Measurements from ENCODE around the gene NOL8. TPM values are rescaled to one million over a fixed set of nuclear protein-coding genes. Genes with fewer than 3 reads are reported as not detected.

The NOL8 gene
- 11.4 and 30.3 TPM in 2 replicates for total RNA-seq (2014; rRNA removed; shearing (Covaris generic))

DNA sequence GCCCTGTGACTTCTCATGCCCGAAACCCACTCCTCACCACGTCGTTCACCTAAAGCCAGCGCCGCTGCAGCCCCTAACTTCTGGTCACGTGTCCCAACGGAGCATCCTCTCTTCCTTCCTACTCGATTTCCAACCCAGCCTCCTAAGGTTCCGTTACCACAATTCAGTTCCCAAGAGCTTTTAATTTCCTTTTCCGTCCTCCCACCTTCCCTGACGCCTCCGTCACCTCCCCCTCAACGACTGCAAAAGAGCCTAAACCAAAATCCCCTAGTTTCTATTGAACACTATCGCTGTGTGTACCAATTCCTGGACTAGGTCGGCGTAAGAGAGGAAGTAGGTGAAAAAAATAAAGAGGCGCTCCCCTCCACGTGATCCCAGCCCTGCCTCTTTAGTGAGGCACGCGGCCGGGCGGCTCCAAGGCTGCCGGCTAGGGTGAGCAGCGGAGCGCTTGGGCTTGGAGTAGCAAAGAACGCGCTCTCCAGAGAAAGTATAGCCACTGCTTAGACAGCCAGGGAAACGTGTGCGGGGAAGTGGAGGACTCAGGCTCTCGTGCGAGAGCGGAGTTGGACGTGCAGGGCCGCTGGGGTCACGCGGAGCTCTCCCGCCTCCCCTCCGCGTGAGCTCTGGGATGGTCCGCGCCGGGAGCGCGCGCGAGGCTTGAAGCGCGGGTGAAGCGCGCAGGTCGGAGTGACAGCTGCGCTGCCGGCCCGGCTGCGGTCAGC lies at the start of gene NOL8, which contains the start of gene CENPP:
TSS of gene NOL8 (minus strand) at position 82 of the 722 bp plus-strand sequence. CDS start 1,189 bp downstream, outside the sequence.
TSS of gene CENPP (plus strand) at position 685 of the 722 bp plus-strand sequence.
- DNase-seq (ENCODE audit: low spot score): peak; percentile 92
- in situ Hi-C loops (cut with HindIII; ENCODE audit: low sequenced_read_pairs): no loop called here

DNA sequence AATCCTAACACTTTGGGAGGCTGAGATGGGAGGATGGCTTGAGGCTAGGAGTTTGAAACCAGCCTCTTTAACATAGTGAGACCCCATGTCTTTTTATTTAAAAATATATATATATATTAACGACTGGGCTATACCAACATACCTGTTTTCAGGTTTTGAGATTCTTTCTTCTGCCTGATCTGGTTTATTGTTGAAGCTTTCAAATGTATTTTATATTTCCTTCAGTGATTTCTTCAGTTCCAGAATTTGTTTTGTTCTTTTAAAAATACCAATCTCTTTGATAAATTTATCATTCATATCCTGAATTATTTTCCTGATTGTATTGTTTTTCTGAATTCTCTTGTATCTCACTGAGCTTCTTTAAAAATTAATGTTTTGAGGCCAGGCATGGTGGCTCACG lies 48.0 kb upstream of the NOL8 start:
- in situ Hi-C loops (cut with HindIII; ENCODE audit: low sequenced_read_pairs): no loop called here

DNA sequence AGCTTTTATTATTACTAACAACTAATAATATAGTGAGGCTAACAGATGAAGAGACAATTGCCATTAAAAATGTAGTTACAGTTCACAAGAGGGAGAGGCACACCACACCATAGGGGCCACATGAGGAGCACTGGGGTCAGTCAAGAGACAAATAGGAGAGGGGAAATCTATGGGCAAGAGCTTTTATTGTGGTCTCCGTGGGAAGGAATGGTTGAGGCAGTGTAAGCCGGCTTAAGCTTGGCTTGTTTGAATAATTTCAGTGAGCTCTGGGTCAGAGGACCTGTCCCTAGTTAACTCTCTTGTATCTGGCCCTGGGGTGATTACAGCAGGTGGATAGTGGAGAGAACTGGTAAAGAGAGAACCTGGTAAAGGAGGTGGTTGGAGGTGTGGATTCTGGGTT lies 43.9 kb upstream of the NOL8 start:
- in situ Hi-C loops (cut with HindIII; ENCODE audit: low sequenced_read_pairs): no loop called here
- no peak for DNase-seq (ENCODE audit: low spot score)

More for the DNA sequence above, 48.0 kb upstream of the NOL8 start:
- no peak for DNase-seq (ENCODE audit: low spot score)

DNA sequence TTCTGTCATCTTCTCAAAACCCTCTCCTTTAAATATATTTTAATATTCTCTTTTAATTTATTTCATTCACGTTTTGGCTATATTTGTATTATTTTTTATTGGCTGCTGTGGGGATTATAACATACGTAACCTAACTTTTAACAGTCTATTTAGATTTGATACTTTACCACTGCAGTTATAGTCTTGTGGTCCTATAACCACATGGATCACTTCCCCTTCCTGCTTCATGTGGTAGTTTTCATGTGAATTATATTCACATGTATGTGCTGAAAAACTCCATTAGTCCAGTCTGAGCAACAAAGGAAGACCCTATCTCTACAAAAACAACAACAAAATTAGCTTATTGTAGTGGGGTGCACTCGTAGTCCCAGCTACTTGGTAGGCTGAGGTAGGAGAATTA lies 34.9 kb upstream of the NOL8 start:
- DNase-seq (ENCODE audit: low spot score): no peak
- in situ Hi-C loops (cut with HindIII; ENCODE audit: low sequenced_read_pairs): no loop called here

DNA sequence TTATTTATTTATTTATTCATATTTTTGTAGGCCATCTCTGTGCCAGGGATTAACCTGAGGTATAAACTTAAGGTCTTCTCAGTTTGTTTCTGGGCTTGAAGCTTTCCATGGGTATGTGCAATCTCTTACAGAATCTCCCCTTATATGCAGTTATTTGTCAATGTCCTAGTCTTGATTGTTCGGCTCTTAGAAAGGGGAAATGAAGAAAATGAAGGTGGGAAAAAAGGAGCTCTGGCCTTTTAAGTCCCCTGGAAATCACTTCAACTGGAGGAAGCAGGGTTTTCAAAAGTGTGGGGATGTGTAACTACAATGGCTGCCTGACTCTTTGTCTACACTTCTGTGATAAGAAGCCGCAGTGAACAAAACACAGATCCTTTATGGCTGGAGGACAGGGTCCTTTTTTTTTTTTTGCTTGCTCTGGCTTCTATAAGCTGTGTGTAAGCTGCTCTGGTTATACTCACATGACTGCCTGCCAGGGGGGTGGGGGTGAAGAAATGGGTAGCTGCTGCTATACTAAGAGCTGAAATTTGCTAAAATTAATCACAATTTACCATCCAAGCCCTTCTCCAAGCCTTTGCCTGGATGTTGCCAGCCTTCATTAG lies 34.3 kb upstream of the NOL8 start:
- in situ Hi-C loops (cut with HindIII; ENCODE audit: low sequenced_read_pairs): no loop called here

DNA sequence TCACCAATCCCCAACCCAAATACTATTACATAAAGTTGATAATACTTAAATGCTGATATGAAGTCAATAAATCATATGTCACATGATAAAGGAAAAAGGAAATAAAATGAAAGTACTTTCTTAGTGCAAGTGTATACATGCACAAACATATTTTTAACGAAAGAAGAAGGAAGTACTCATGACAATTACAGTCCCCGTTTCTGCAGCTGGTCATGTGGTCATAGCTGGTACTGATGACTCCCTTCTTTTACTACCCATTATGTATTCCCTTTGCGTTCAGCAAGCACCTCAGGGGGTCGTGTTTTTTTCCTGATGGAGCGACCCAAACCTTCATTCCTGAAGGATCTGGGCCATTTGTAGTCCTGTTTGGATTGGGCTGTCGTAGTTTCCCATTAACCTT lies 27.9 kb upstream of the NOL8 start:
- in situ Hi-C loops (cut with HindIII; ENCODE audit: low sequenced_read_pairs): no loop called here
- no peak for DNase-seq (ENCODE audit: low spot score)

More for the DNA sequence above, 34.3 kb upstream of the NOL8 start:
- DNase-seq (ENCODE audit: low spot score): no peak

DNA sequence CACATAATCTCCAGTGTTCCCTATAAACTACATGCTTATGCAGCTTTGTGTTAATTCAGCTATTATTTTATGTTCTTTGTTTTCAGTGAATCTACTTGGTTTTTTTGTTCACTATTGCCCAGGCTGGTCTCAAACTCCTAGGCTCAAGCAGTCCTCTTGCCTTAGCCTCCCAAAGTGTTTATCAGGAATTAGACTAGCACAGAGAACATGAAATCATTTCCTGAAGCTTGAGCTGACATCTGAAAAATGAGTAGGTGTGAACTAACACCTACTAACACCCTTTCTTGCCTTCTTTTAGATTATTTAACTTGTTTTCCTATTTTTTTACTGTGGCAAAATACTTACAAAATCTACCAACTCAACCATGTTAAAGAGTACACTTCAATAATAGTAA lies 25.6 kb upstream of the NOL8 start:
- no peak for DNase-seq (ENCODE audit: low spot score)

DNA sequence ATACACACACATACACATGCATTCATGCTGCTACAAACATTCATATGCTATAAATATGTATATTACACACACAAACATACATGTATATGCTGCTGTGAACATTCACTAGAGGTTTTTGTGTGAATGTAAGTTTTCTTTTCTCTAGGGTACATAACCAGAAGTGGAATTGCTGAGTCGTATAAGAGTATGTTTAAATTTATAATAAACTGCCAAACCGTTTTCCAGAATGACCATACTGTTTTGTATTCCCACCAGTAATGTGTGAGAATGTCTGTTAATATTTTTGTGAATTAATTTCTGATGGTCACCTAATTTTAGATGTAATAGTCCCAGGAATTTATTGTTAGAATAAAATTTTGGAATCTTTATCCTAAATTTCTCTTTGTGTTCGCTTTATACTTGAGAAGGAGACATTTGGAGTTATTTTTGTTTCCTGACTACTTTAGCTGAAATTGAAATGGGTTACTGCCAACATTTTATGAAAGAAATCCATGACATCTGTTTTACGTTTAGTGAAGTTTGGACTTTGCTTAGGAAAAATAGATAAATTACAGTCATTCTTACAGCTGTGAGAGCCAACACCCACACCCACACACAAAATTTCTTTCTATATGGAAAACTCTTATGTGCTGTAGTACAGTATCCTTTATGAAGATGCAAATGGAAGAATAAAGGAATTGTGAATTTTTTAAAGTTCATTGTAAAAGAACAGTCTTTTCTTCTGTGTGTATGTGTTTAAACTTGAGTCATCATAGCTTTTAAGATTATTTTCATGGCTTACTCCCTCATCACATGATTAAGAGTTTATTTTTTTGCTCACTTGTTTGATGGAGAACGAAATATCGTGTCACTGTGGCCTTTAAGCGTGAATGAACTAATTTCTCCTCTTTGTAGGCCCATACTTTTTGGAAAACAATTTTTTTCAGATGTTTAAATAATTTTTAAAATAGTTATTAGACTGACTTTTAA lies 24.9 kb upstream of the NOL8 start:
- no peak for DNase-seq (ENCODE audit: low spot score)
- in situ Hi-C loops (cut with HindIII; ENCODE audit: low sequenced_read_pairs): no loop called here

More for the DNA sequence above, 25.6 kb upstream of the NOL8 start:
- in situ Hi-C loops (cut with HindIII; ENCODE audit: low sequenced_read_pairs): no loop called here

DNA sequence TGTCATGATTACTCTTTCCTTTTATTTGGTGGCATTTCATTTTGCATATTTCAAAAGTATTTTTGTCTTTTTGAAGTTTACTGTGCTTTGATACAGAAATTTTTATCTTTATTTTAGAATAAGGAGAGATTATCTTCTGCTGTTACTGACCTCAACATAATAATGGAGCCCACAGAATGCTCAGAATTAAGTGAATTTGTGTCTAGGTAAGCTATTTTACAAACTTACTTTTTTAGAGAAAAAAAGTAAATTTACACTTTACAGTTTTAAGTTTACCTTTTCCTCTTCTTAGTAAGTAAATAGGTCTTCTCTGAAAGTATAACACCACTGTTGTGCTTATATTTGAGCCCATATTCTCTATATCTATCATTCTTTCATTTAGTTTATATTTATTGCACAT lies 20.4 kb upstream of the NOL8 start:
- DNase-seq (ENCODE audit: low spot score): no peak
- in situ Hi-C loops (cut with HindIII; ENCODE audit: low sequenced_read_pairs): no loop called here

DNA sequence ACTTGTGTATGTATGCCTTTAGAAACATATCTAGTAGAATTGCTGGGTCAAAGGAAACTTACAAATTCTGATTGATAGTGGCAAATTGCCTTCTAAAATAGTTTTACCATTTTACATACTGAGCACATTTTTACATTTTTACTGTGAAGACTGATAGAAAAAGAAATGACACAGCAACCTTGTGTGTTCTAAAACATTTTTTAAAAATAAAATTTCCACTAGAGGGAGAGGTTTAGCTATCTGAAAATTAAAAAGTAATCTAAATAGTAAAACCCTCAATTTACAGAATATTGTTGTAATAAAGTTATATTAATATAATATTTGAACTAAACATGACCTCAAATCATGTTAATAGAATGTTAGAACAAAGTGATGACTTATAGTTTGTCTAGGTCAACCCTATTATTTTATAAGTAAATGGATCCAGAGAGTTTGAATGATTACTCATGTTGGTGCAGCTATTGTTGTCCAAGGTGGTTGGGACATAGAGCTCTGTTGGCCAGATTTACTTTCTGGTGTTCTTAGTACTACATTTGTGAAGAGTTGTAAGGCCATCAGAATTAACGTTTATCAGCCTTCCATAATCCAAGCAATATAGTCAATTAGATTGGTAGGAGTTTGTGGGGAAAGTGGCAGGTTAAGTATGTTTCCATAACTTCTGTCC lies 17.8 kb upstream of the NOL8 start:
- in situ Hi-C loops (cut with HindIII; ENCODE audit: low sequenced_read_pairs): no loop called here
- DNase-seq (ENCODE audit: low spot score): no peak

DNA sequence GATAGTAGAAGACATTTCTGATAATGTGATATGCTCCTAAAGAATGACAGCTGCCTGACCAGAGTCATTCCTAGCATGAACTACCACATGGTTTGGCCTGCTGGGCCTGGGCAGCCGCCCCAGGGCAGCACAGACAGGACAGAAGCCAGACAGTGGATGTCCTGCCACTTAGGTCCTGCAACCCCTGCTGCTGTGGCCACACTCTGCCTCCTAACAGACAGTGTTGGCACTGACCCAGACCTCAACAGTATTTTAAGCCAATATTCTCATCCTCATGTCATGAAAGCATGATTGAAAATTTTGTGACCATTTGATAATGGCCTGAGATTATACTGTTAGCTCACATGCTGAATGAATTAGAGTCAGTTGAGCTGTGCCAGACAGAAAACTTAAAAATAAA lies 16.4 kb upstream of the NOL8 start:
- in situ Hi-C loops (cut with HindIII; ENCODE audit: low sequenced_read_pairs): no loop called here
- no peak for DNase-seq (ENCODE audit: low spot score)

DNA sequence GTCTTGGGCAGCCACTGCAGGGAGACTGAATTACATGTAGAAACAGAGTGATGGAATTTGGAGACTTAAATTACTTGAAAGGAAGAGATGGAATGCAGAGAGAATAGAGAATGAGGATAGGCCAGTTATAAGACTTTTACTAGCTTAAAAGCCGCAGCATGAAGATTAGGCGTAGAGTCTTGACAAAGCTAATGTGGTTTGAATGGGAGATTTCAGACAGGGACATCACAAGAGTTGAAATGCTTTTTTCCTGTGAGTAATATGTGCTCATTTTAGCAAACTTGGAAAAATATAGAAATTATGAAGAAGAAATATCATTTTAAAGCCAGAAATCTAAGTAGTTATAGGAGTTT lies 8.1 kb upstream of the NOL8 start:
- no peak for DNase-seq (ENCODE audit: low spot score)
- in situ Hi-C loops (cut with HindIII; ENCODE audit: low sequenced_read_pairs): no loop called here

DNA sequence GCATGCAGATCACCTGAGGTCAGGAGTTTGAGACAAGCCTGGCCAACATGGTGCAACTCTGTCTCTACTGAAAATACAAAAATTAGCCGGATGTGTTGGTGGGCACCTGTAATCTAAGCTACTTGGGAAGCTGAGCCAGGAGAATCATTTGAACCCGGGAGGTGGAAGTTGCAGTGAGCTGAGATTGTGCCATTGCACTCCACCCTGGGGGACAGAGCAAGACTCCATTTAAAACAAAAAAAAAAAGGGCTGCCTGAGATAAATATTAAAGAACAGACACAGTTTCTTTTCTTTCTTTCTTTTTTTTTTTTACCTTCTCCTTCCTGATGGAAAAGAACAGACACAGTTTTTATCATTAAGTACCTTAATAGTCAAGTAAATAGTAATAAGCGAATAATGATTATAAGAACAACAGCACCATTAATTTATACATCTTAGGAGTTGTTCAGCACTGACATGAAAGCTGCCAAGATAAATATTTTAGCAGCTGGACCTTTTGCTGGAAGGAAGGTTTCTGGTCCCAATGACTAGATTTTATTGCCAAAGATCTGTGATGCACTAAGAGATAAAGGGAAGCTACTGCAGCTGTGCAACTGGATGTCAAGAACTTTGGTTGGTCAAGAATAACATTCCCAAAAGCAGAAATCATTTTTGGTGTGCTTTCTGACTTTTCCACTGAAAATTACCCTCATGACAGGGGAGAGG lies 7.6 kb upstream of the NOL8 start:
- no peak for DNase-seq (ENCODE audit: low spot score)
- in situ Hi-C loops (cut with HindIII; ENCODE audit: low sequenced_read_pairs): no loop called here

DNA sequence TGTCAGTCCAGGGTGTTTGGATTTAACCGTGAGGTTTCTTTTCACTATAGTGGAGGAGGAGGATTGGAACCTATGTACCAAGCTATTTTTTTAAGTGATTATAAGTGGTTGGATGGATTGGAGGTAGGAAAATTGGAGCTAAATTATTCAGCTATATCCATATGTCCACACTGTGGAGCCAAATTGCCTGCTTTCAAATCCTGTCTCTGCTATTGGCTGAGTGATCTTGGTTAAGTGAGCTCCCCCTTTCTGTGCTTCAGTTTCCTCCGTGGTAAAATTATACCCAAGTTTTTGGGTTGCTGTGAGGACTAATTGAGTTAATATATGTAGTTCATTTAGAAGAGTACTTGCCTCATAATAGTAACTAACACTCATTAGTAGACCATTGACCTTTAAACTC lies 3.1 kb upstream of the NOL8 start:
- in situ Hi-C loops (cut with HindIII; ENCODE audit: low sequenced_read_pairs): no loop called here
- DNase-seq (ENCODE audit: low spot score): no peak

DNA sequence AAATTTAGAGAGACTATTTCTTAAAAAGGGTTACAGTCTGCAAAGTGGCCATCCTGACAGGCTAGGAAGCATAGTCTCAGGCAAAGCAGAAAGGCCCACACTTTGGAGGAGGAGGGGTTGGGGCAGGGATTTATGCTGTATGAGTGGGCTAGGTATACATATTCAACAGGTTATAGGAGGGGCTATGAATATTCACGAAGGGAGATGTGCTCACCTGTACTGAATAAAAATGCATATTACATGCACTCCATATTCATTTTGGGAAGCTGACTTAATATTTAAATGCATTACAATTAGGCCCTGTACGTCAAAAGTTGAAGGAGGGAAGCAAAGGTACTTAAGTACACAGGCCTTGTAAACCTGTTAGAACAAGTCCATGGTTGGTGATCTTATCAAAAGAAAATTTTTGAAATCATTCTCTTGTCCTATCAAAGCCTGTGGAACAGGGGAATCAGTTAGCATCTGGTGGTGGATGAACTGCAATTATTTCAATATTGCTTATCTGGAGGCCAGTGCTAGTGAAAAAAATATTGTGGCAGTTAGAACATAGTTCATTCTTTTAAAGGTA lies 2.2 kb upstream of the NOL8 start:
- in situ Hi-C loops (cut with HindIII; ENCODE audit: low sequenced_read_pairs): no loop called here
- no peak for DNase-seq (ENCODE audit: low spot score)

DNA sequence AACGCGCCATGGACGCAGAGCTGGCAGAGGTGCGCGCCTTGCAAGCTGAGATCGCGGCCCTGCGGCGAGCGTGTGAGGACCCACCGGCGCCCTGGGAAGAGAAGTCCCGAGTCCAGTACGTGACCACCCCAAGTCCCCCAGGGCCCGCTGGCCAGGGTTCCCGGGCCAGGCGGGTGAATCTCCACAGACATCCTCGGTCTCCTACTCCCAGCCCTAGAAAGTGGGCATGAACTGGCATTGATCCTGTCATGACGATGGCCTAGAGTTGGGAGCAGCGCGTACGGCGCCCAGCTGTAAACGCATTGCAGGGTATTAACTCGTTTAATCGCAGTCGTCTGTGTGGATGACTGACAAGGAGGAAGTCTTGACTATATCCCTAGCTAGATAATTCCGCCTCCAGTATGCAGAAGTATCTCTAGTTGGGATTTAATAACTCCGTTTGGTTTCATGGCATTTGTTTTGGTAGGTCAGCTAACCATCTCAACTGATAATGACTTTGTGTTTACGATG lies 896 bp upstream of the NOL8 start:
- in situ Hi-C loops (cut with HindIII; ENCODE audit: low sequenced_read_pairs): no loop called here
- no peak for DNase-seq (ENCODE audit: low spot score)

DNA sequence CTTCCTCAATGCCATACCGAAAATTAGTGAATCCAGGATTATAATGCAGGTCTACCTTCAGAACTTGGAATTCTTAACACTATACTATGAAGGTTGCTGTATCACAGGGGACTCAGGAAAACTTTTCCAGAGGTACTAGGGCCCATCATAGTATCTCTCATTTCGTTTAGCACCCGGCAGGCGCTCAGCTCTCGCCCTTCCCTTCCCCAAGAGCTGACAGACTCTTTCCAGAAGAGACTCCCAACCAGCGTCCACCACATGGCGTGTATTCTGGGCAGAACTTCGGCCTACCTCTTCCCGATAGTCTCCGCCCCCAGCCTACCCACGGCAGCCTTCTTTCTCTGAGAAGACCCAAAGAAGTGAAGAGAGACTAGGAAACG lies 271 bp downstream of the NOL8 start:
- in situ Hi-C loops (cut with HindIII; ENCODE audit: low sequenced_read_pairs): no loop called here
- no peak for DNase-seq (ENCODE audit: low spot score)

DNA sequence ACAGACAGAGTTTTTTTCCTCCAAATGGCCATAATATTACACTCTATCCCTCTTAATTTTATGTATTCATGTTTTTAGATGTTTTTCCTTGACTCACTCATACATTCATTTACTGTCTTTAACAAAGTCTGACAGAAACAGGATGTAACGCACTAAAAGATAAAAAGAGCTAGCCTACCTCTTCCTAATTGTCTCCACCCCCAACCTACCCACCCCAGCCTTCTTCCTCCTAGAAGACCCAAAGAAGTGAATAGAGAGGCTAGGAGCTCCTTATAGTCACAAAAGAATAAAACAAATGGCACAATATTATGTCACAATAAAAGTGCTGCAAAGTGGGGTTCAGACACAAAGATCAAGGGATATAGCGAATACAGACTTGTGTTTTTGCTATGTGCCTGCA lies 719 bp downstream of the NOL8 start:
- DNase-seq (ENCODE audit: low spot score): no peak
- in situ Hi-C loops (cut with HindIII; ENCODE audit: low sequenced_read_pairs): no loop called here
